WTC11 (cell line): ENCODE data around the gene NOC2L. TPM values are rescaled to one million over a fixed set of nuclear protein-coding genes. Genes with fewer than 3 reads are reported as not detected.

ENCODE experiments used
- ATAC-seq: fragments of 200-7000 bp; cut with Tn5 transposase; 2 replicates; pipeline ENCODE4 v1.10.0; 2021; ENCODE audit warnings: mild to moderate bottlenecking, moderate library complexity
- CTCF ChIA-PET: fragments of 300-600 bp; sonication (Branson Sonifier 250); formaldehyde crosslinking; loops from one replicate; lab custom pipeline; 2021; ENCODE audit warnings: antibody characterized with exemption; lab: Charles Lee
- POLR2A ChIA-PET: fragments of 350-600 bp; sonication (Branson Sonifier 250); formaldehyde crosslinking; loops from one replicate; lab custom pipeline; 2021; ENCODE audit warnings: antibody characterized with exemption; lab: Charles Lee
- DNase-seq: peaks from one replicate; pipeline ENCODE4 v3.0.0; 2021; ENCODE audit warnings: low spot score
- H3K27ac Mint-ChIP-seq: 2 replicates; pipeline ENCODE4 v1.8.0; 2021; ENCODE audit warnings: mixed read lengths
- H3K27me3 Mint-ChIP-seq: 2 replicates; pipeline ENCODE4 v1.8.0; 2021; ENCODE audit warnings: low read depth, mild to moderate bottlenecking, moderate library complexity, mixed read lengths
- H3K36me3 Mint-ChIP-seq: 2 replicates; pipeline ENCODE4 v1.8.0; 2021; ENCODE audit warnings: mixed read lengths
- H3K4me1 Mint-ChIP-seq: 2 replicates; pipeline ENCODE4 v1.8.0; 2022; ENCODE audit warnings: mixed read lengths
- H3K4me3 Mint-ChIP-seq: 2 replicates; pipeline ENCODE4 v1.8.0; 2021; ENCODE audit warnings: mild to moderate bottlenecking, moderate library complexity, mixed read lengths
- H3K9me3 Mint-ChIP-seq: 2 replicates; pipeline ENCODE4 v1.8.0; 2021; ENCODE audit warnings: mixed read lengths
- ARID4B ChIP-seq: sonication (generic); formaldehyde crosslinking; IDR thresholded peaks from 2 replicates; pipeline ENCODE4 v1.8.0; 2023; ENCODE audit warnings: missing genetic modification reagents, mild to moderate bottlenecking, borderline replicate concordance
- CTCF ChIP-seq: fragments of 200-600 bp; IDR thresholded peaks from 2 replicates; pipeline ENCODE4 v1.8.0; 2022; ENCODE audit warnings: antibody characterized with exemption
- E2F1 ChIP-seq: sonication (generic); formaldehyde crosslinking; IDR thresholded peaks from 2 replicates; pipeline ENCODE4 v1.8.0; 2022; ENCODE audit warnings: mild to moderate bottlenecking, missing genetic modification reagents
- E2F5 ChIP-seq: sonication (generic); formaldehyde crosslinking; IDR thresholded peaks from 2 replicates; pipeline ENCODE4 v1.8.1; 2022; ENCODE audit warnings: mild to moderate bottlenecking, moderate library complexity, missing genetic modification reagents
- FOXP1 ChIP-seq: sonication (generic); formaldehyde crosslinking; IDR thresholded peaks from 2 replicates; pipeline ENCODE4 v1.8.0; 2022; ENCODE audit warnings: missing genetic modification reagents, mild to moderate bottlenecking, moderate library complexity, borderline replicate concordance
- FOXP4 ChIP-seq: sonication (generic); formaldehyde crosslinking; IDR thresholded peaks from 2 replicates; pipeline ENCODE4 v1.8.0; 2022; ENCODE audit warnings: mild to moderate bottlenecking, missing genetic modification reagents
- KAT7 ChIP-seq: sonication (generic); formaldehyde crosslinking; IDR thresholded peaks from 2 replicates; pipeline ENCODE4 v1.8.1; 2023; ENCODE audit warnings: missing genetic modification reagents, mild to moderate bottlenecking, borderline replicate concordance
- MAX ChIP-seq: sonication (generic); formaldehyde crosslinking; IDR thresholded peaks from 2 replicates; pipeline ENCODE4 v1.8.0; 2022; ENCODE audit warnings: mild to moderate bottlenecking, missing genetic modification reagents
- NFATC4 ChIP-seq: fragments of 250-450 bp; sonication (Bioruptor Pico); IDR thresholded peaks from 2 replicates; pipeline ENCODE4 v1.9.0; 2021; ENCODE audit warnings: mild to moderate bottlenecking
- NR1H2 ChIP-seq: sonication (generic); formaldehyde crosslinking; IDR thresholded peaks from 2 replicates; pipeline ENCODE4 v1.9.0; 2021; ENCODE audit warnings: mild to moderate bottlenecking, moderate library complexity, missing genetic modification reagents
- NR3C1 ChIP-seq: sonication (generic); formaldehyde crosslinking; conservative IDR thresholded peaks from 2 replicates; pipeline ENCODE4 v1.8.1; 2023; ENCODE audit warnings: low read depth, mild to moderate bottlenecking, missing genetic modification reagents
- PRDM15 ChIP-seq: sonication (generic); formaldehyde crosslinking; IDR thresholded peaks from 2 replicates; pipeline ENCODE4 v1.8.0; 2022; ENCODE audit warnings: missing genetic modification reagents
- PREB ChIP-seq: sonication (generic); formaldehyde crosslinking; IDR thresholded peaks from 2 replicates; pipeline ENCODE4 v1.8.1; 2022; ENCODE audit warnings: mild to moderate bottlenecking, missing genetic modification reagents, moderate library complexity, borderline replicate concordance
- PRRX2 ChIP-seq: fragments of 250-450 bp; sonication (Bioruptor Pico); IDR thresholded peaks from 2 replicates; pipeline ENCODE4 v1.8.0; 2021; ENCODE audit warnings: mild to moderate bottlenecking
- ZNF232 ChIP-seq: sonication (generic); formaldehyde crosslinking; IDR thresholded peaks from 2 replicates; pipeline ENCODE4 v1.8.0; 2022; ENCODE audit warnings: mild to moderate bottlenecking, missing genetic modification reagents
- ZNF396 ChIP-seq: fragments of 250-450 bp; sonication (Bioruptor Pico); IDR thresholded peaks from 2 replicates; pipeline ENCODE4 v1.8.0; 2021; ENCODE audit warnings: mild to moderate bottlenecking, moderate library complexity, borderline replicate concordance
- ZNF423 ChIP-seq: fragments of 250-450 bp; sonication (Bioruptor Pico); IDR thresholded peaks from 2 replicates; pipeline ENCODE4 v2.1.2; 2022; ENCODE audit warnings: mild to moderate bottlenecking, moderate library complexity
- ZNF425 ChIP-seq: fragments of 250-450 bp; sonication (Bioruptor Pico); conservative IDR thresholded peaks from 2 replicates; pipeline ENCODE4 v1.9.0; 2021; ENCODE audit warnings: mild to moderate bottlenecking
- ZNF671 ChIP-seq: fragments of 250-450 bp; sonication (Bioruptor Pico); IDR thresholded peaks from 2 replicates; pipeline ENCODE4 v1.8.0; 2021; ENCODE audit warnings: mild to moderate bottlenecking
- total RNA-seq: library from RNA; stranded (reverse); gene quantifications from 3 replicates; pipeline ENCODE4 v1.2.3, GENCODE V29; 2021

Gene NOC2L
- total RNA-seq, 1 experiment from 2014 or later, result 182 TPM

- Mint-ChIP-seq H3K27ac (peak overlapping the region; percentile 50; the same call in 1 of the 2 replicates), H3K4me1 (peaks cover 4% of the 10 kb centered on the region), H3K4me3 (0 out of 2 replicates have a peak overlapping the region, but pooled peaks have one; percentile 25), H3K36me3 (peaks cover 3% of the 10 kb centered on the region; the same call in 1 of the 2 replicates)
- ChIA-PET CTCF (interaction anchor here (1.0 to 1.5 kb wide), 7 partner anchors 9 to 89 kb away, joined by 4 to 8 read pairs (median 5); no protein-coding TSS in a partner anchor), POLR2A (no interaction called here)
- ATAC-seq (no peak), DNase-seq (no peak)
- TF ChIP-seq ZNF671 (CRISPR knock-in tag) (no peak), FOXP4 (CRISPR knock-in tag) (no peak), NR1H2 (CRISPR knock-in tag) (no peak), NFATC4 (CRISPR knock-in tag) (no peak), ZNF423 (no peak), NR3C1 (CRISPR knock-in tag) (no peak), MAX (CRISPR knock-in tag) (no peak), CTCF (no peak), ARID4B (CRISPR knock-in tag) (no peak), PRRX2 (CRISPR knock-in tag) (no peak), PREB (CRISPR knock-in tag) (no peak), E2F5 (CRISPR knock-in tag) (no peak), KAT7 (CRISPR knock-in tag) (no peak), FOXP1 (CRISPR knock-in tag) (no peak), ZNF396 (CRISPR knock-in tag) (no peak), ZNF425 (no peak), PRDM15 (CRISPR knock-in tag) (no peak), ZNF232 (CRISPR knock-in tag) (no peak), E2F1 (CRISPR knock-in tag) (no peak)
- TF ChIP-seq, all 79 proteins: peak for 0
- H3K9me3 Mint-ChIP-seq, result peaks cover 3% of the 10 kb centered on the region
- H3K27me3 Mint-ChIP-seq, result peaks cover 9% of the 10 kb centered on the region
Measured at GRCh38 chr1:975365-975764, 16.3 kb upstream of the NOC2L start.
